Measurements from ENCODE around the gene UST. TPM values are rescaled to one million over a fixed set of nuclear protein-coding genes. Genes with fewer than 3 reads are reported as not detected.

Gene UST
- total and polyA plus RNA-seq, 2 donors (not counting 1 experiment from before 2014, with no cell fraction given) = 7.3 to 16.9 TPM

DNA sequence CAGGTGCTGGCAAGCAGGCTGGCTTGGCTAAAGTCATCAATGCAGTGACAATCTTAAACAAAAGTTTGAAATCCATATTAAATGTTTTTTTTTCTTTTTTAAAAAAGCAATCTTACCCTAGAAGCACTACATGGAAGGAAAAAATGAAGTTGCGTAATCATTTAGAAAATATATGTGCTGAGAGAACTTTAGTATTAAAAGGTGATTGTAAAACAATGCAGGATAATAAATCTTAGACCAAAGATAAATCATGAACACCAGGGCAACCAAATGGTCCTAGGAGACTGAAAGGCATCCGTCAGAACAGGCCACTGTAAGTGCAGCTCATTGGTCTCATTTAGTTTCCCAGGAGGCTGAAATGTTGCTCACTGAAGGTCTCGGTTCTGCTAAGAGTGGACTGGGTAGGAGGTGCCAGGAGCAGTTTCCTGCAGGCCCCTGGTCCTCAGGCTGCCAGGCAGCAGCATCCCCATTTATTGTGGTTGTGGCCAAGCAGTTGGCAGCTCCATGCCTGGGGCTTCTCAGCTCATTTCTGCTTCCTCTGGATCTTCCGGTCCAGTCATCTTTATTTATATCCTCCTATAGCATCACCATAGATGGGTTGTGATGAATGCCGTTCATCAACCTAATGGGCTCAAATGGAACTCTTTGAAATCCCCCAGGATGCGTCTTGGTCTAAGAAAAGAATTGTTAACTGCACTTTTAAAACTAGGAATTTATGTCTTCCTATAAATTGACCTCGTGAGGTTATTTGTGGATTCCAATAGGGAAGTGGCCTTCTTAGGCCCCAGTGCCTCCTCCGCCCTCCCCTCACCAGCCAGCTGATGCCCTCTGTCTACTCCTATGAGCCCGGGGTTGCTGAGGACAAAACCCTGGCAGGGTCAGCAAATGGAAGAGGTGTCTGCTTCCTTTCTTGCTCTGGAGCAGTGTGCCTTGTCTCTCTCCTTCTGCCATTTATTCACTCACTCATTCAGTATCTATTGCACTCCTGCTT is 269.0 kb downstream of the UST start:
- no peaks in the 10 kb centered on the region for H3K27me3 ChIP-seq (replicated peaks in 1 of 4; ENCODE audit: control extremely low read depth in 1 of 4, control insufficient read depth in 3 of 4, insufficient read depth in 4 of 4, low read length in 3 of 4)
- H3K4me3 ChIP-seq (ENCODE audit: control extremely low read depth in 1 of 5, extremely low read depth in 1 of 5, insufficient read depth in 1 of 5, low read depth in 2 of 5, low read length in 4 of 5) = no peak overlapping the region
- peaks cover 0 to 24% of the 10 kb centered on the region in 2 experiments for H3K36me3 ChIP-seq (replicated peaks in 1 of 2; ENCODE audit: control extremely low read depth in 1 of 2, control insufficient read depth in 1 of 2, extremely low read depth in 1 of 2, insufficient read depth in 2 of 2, low read length in 1 of 2)
- ChIA-PET POLR2A (interaction anchor here (0.6 kb wide), 1 partner anchor 391 kb away, joined by 3 read pairs; no protein-coding TSS in a partner anchor), CTCF (no interaction called here)
- 81% methylated on average over 4 of the region's 9 CpGs for WGBS (ENCODE audit: insufficient coverage)
- no peak for ATAC-seq (ENCODE audit: low read depth)
- no peak overlapping the region for H3K4me3 Mint-ChIP-seq
- no peaks in the 10 kb centered on the region for H3K9me3 ChIP-seq (ENCODE audit: control extremely low read depth in 1 of 3, control insufficient read depth in 2 of 3, insufficient read depth in 1 of 3, low read length in 2 of 3)
- H3K79me2 ChIP-seq (ENCODE audit: control insufficient read depth, insufficient read depth, low read length) = no peaks in the 10 kb centered on the region
- no peaks in the 10 kb centered on the region for H3K4me1 Mint-ChIP-seq
- no peak overlapping the region for H3K27ac ChIP-seq (ENCODE audit: low read length in 2 of 2)
- no peaks in the 10 kb centered on the region for H3K27me3 Mint-ChIP-seq
- no peak overlapping the region for H2AFZ ChIP-seq (ENCODE audit: insufficient read depth, low read depth, low read length, poor library complexity, severe bottlenecking)
- H3K4me2 ChIP-seq (replicated peaks; ENCODE audit: low read depth, low read length, poor library complexity, severe bottlenecking) = no peak overlapping the region
- H3K27ac Mint-ChIP-seq = no peak overlapping the region
- no peak for DNase-seq
- TF ChIP-seq, protein P1, sequence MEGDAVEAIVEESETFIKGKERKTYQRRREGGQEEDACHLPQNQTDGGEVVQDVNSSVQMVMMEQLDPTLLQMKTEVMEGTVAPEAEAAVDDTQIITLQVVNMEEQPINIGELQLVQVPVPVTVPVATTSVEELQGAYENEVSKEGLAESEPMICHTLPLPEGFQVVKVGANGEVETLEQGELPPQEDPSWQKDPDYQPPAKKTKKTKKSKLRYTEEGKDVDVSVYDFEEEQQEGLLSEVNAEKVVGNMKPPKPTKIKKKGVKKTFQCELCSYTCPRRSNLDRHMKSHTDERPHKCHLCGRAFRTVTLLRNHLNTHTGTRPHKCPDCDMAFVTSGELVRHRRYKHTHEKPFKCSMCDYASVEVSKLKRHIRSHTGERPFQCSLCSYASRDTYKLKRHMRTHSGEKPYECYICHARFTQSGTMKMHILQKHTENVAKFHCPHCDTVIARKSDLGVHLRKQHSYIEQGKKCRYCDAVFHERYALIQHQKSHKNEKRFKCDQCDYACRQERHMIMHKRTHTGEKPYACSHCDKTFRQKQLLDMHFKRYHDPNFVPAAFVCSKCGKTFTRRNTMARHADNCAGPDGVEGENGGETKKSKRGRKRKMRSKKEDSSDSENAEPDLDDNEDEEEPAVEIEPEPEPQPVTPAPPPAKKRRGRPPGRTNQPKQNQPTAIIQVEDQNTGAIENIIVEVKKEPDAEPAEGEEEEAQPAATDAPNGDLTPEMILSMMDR (IDR thresholded peaks at IDR 0.05) = no peak
- no peak for TF ChIP-seq EZH2 (IDR thresholded peaks at IDR 0.05; ENCODE audit: borderline replicate concordance, insufficient read depth, low read depth, low read length, poor library complexity, severe bottlenecking)
- no peaks in the 10 kb centered on the region for H4K20me1 ChIP-seq (ENCODE audit: control insufficient read depth, insufficient read depth, low read length, poor library complexity, severe bottlenecking)
- H3K4me1 ChIP-seq (ENCODE audit: control insufficient read depth in 2 of 2, insufficient read depth in 2 of 2, low read length in 2 of 2) = no peaks in the 10 kb centered on the region
- intact Hi-C loops (cut with micrococcal nuclease) = no loop called here
- no peaks in the 10 kb centered on the region for H3K9me3 Mint-ChIP-seq (ENCODE audit: insufficient read depth)
- no peak overlapping the region for H3K9ac ChIP-seq (ENCODE audit: low read length)

DNA sequence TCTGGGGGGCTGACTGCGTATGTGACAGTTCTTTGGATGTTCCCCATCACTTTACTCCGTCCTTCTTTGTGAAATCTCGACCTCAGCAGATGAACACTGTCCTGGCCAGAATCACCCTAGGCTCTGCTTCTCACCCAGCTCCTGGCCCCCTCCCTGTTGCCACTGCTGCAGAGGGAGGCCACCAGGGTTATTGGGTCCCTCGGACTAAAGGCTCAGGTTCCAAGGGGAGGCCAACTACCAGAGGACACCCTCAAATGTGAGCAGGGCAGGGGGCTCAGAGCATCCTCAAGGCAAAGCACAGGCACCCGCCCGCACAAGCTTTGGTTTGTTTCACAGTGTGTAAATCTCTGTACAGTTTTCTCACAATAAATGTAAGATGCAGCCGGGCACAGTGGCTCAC is 269.9 kb downstream of the UST start:
- Histone ChIP-seq H3K27me3 (replicated peaks in 1 of 4; ENCODE audit: control extremely low read depth in 1 of 4, control insufficient read depth in 3 of 4, insufficient read depth in 4 of 4, low read length in 3 of 4) (no peaks in the 10 kb centered on the region), H2AFZ (ENCODE audit: insufficient read depth, low read depth, low read length, poor library complexity, severe bottlenecking) (no peak overlapping the region), H3K4me3 (ENCODE audit: control extremely low read depth in 1 of 5, extremely low read depth in 1 of 5, insufficient read depth in 1 of 5, low read depth in 2 of 5, low read length in 4 of 5) (no peak overlapping the region), H3K27ac (ENCODE audit: low read length in 2 of 2) (no peak overlapping the region), H3K9me3 (ENCODE audit: control extremely low read depth in 1 of 3, control insufficient read depth in 2 of 3, insufficient read depth in 1 of 3, low read length in 2 of 3) (no peaks in the 10 kb centered on the region), H3K9ac (ENCODE audit: low read length) (no peak overlapping the region), H3K36me3 (replicated peaks in 1 of 2; ENCODE audit: control extremely low read depth in 1 of 2, control insufficient read depth in 1 of 2, extremely low read depth in 1 of 2, insufficient read depth in 2 of 2, low read length in 1 of 2) (peaks cover 0 to 33% of the 10 kb centered on the region in 2 experiments), H3K4me1 (ENCODE audit: control insufficient read depth in 2 of 2, insufficient read depth in 2 of 2, low read length in 2 of 2) (no peaks in the 10 kb centered on the region), H4K20me1 (ENCODE audit: control insufficient read depth, insufficient read depth, low read length, poor library complexity, severe bottlenecking) (no peaks in the 10 kb centered on the region), H3K4me2 (replicated peaks; ENCODE audit: low read depth, low read length, poor library complexity, severe bottlenecking) (no peak overlapping the region), H3K79me2 (ENCODE audit: control insufficient read depth, insufficient read depth, low read length) (no peaks in the 10 kb centered on the region)
- TF ChIP-seq, protein P1 (IDR thresholded peaks at IDR 0.05) = no peak
- no peak for TF ChIP-seq EZH2 (IDR thresholded peaks at IDR 0.05; ENCODE audit: borderline replicate concordance, insufficient read depth, low read depth, low read length, poor library complexity, severe bottlenecking)
- ChIA-PET CTCF (no interaction called here), POLR2A (no interaction called here)
- Mint-ChIP-seq H3K4me1 (no peaks in the 10 kb centered on the region), H3K9me3 (ENCODE audit: insufficient read depth) (no peaks in the 10 kb centered on the region), H3K27ac (no peak overlapping the region), H3K27me3 (no peaks in the 10 kb centered on the region), H3K4me3 (no peak overlapping the region)
- WGBS (ENCODE audit: insufficient coverage) = 91% methylated on average over 7 of the region's 7 CpGs
- DNase-seq (no peak), ATAC-seq (ENCODE audit: low read depth) (no peak)
- intact Hi-C loops (cut with micrococcal nuclease) = no loop called here
